GM06990 (cell line): Measurements from ENCODE around the gene EIPR1.

Experiments used
- DNase-seq: peaks from one replicate; pipeline ENCODE4 v3.0.0-alpha.2; 2011; ENCODE audit not compliant: insufficient read length; ENCODE audit errors: extremely low read depth
- H3K27me3 ChIP-seq: replicated peaks from 2 replicates; pipeline ENCODE4 v1.6.0; 2011; ENCODE audit warnings: low read length; ENCODE audit not compliant: control insufficient read depth, insufficient read depth
- H3K36me3 ChIP-seq: 2 replicates; pipeline ENCODE4 v1.5.1; 2011; ENCODE audit warnings: low read length; ENCODE audit not compliant: control insufficient read depth, insufficient read depth
- H3K4me3 ChIP-seq: replicated peaks from 2 replicates; pipeline ENCODE4 v1.5.1; 2011; ENCODE audit warnings: low read depth, mild to moderate bottlenecking, control low read depth, low read length
- TF ChIP-seq, protein P1 (sequence below): IDR thresholded peaks from 2 replicates; pipeline ENCODE4 v1.5.1; 2011; ENCODE audit warnings: low read length, control low read depth, mild to moderate bottlenecking, inconsistent platforms; ENCODE audit not compliant: insufficient read depth, poor library complexity, severe bottlenecking

The EIPR1 gene

GRCh38 chr2:3233877-3234276, 143.7 kb downstream of the EIPR1 start:
- Histone ChIP-seq H3K4me3 (no peak overlapping the region), H3K36me3 (peaks cover 4% of the 10 kb centered on the region), H3K27me3 (no peaks in the 10 kb centered on the region)
- TF ChIP-seq, protein P1, sequence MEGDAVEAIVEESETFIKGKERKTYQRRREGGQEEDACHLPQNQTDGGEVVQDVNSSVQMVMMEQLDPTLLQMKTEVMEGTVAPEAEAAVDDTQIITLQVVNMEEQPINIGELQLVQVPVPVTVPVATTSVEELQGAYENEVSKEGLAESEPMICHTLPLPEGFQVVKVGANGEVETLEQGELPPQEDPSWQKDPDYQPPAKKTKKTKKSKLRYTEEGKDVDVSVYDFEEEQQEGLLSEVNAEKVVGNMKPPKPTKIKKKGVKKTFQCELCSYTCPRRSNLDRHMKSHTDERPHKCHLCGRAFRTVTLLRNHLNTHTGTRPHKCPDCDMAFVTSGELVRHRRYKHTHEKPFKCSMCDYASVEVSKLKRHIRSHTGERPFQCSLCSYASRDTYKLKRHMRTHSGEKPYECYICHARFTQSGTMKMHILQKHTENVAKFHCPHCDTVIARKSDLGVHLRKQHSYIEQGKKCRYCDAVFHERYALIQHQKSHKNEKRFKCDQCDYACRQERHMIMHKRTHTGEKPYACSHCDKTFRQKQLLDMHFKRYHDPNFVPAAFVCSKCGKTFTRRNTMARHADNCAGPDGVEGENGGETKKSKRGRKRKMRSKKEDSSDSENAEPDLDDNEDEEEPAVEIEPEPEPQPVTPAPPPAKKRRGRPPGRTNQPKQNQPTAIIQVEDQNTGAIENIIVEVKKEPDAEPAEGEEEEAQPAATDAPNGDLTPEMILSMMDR, result no peak
- no peak for DNase-seq

DNA sequence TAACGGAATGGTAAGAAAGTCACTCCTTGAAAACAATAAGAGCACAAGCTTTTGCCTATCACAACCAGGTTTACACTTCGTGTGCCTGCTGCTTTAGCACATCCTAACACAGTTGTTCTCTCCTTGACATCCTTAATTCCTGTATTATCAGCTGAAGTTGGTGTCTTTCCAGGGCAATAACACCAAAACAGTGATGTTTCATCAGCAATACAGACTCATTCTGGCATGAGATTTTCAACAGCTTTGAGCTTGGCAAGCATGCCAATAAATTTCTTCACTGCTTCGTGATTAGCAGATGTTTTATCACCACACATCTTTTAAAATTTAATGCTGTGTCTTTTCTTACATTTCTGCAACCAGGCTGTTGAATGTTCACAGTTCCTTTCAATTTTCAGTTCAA, 148.4 kb downstream of the EIPR1 start:
- no peaks in the 10 kb centered on the region for H3K27me3 ChIP-seq
- peaks cover 4% of the 10 kb centered on the region for H3K36me3 ChIP-seq
- no peak overlapping the region for H3K4me3 ChIP-seq
- TF ChIP-seq, protein P1, result no peak
- no peak for DNase-seq

DNA sequence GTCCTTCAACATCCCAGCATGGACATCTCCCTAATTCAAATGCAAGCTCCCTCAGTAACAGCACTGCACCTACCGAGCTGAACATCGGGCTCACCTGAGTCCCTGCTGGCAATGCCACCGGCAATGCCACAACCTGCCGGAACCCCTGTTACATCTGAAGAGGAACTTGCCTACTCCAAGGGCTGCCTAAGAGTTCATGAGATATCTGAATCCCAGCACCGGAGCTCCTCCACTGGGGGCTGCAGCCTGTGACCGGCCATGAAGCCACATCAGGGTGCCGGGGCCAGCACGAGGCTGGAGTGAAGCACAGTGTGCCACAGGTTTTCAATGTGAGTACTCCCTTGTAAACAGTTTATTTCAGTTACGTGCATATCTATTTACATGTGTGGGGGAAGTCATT, 152.9 kb downstream of the EIPR1 start:
- DNase-seq, result no peak
- H3K36me3 ChIP-seq, result peaks cover 2% of the 10 kb centered on the region; the same call in 1 of the 2 replicates
- no peak overlapping the region for H3K4me3 ChIP-seq
- TF ChIP-seq, protein P1, result no peak
- H3K27me3 ChIP-seq, result no peaks in the 10 kb centered on the region

GRCh38 chr2:3223080-3223923, 154.3 kb downstream of the EIPR1 start:
- DNase-seq, result peak; percentile 73
- TF ChIP-seq, protein P1, result no peak

DNA sequence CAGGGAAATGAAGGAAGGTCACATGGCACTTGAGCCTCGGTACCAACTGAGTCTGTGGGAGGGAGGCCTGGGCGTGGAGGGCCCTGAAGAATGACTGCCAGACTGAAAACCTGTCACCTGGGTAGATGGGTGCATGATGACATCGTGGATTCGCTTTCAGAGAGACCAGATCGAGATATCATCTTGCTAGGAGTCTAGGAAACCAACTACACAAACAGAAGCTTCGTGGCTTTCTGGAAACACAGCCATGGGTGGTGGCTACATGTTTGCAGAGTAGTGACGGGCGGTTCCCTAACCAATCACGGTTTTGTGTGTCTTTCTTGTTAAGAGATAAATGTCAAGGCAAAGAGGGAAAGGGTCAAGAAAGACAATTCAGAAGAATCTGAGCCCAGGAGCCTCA, 155.0 kb downstream of the EIPR1 start:
- peak; percentile 42 for DNase-seq
- Histone ChIP-seq H3K4me3 (no peak overlapping the region), H3K36me3 (peaks cover 2% of the 10 kb centered on the region; the same call in 1 of the 2 replicates), H3K27me3 (no peaks in the 10 kb centered on the region)
- TF ChIP-seq, protein P1, result no peak

More at GRCh38 chr2:3223080-3223923, 154.3 kb downstream of the EIPR1 start:
- Histone ChIP-seq H3K36me3 (peaks cover 2% of the 10 kb centered on the region; the same call in 1 of the 2 replicates), H3K4me3 (no peak overlapping the region), H3K27me3 (no peaks in the 10 kb centered on the region)

DNA sequence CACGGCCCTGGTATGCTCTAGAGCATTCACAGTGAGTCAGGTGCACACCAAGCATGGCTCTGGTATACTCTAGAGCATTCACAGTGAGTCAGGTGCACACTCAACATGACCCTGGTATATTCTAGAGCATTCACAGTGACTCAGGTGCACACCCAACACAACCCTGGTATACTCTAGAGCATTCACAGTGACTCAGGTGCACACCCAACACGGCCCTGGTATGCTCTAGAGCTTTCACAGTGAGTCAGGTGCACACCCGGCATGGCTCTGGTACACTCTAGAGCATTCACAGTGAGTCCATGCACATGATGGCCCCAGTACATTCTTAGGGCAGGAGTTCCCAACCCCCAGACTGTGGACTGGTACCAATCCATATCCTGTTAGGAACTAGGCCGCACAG, 158.1 kb downstream of the EIPR1 start:
- no peak overlapping the region for H3K4me3 ChIP-seq
- H3K27me3 ChIP-seq, result no peaks in the 10 kb centered on the region
- peaks cover 2% of the 10 kb centered on the region; the same call in 1 of the 2 replicates for H3K36me3 ChIP-seq
- TF ChIP-seq, protein P1, result no peak
- DNase-seq, result no peak
